Right atrium auricular region (tissue), 2 donors: ENCODE results near the gene SCAPER. TPM values are rescaled to one million over a fixed set of nuclear protein-coding genes. Genes with fewer than 3 reads are reported as not detected.
"Not testable (repeated sequence)": the region's sequence is repeated elsewhere in the genome, so short reads cannot be mapped to it uniquely, and the experiment has no call there.

ENCODE experiments used
- DNase-seq: peaks from one replicate; pipeline ENCODE4 v3.0.0-alpha.2; 2019; ENCODE audit warnings: low spot score
- H3K27ac ChIP-seq, 2 donors: fragments of 200-600 bp; sonication (generic); 1 replicate in 1 of 2; 2 replicates in 1 of 2; pipeline ENCODE4 v1.5.1; 2016 to 2019
- H3K27me3 ChIP-seq, 2 donors: fragments of 200-600 bp; sonication (generic); one replicate each; pipeline versions ENCODE4 v1.5.1 to v1.6.0; 2017 to 2019
- H3K36me3 ChIP-seq: fragments of 200-600 bp; sonication (generic); one replicate; pipeline ENCODE4 v1.5.1; 2016
- H3K4me1 ChIP-seq, 2 donors: fragments of 200-600 bp; sonication (generic); one replicate each; pipeline versions ENCODE4 v1.5.1 to v1.6.0; 2017 to 2019
- H3K4me3 ChIP-seq, 2 donors: fragments of 200-600 bp; sonication (generic); 1 replicate in 1 of 2; 2 replicates in 1 of 2; pipeline ENCODE4 v1.5.1; 2017 to 2019; ENCODE audit warnings: mild to moderate bottlenecking in 1 of 2, moderate library complexity in 1 of 2
- H3K9me3 ChIP-seq, 2 donors: fragments of 200-600 bp; sonication (generic); one replicate each; pipeline ENCODE4 v1.5.1; 2019
- CTCF ChIP-seq, 2 donors: fragments of 200-600 bp; sonication (generic); IDR thresholded peaks; one replicate each; pipeline ENCODE4 v1.5.1; 2019; ENCODE audit warnings: antibody characterized with exemption in 2 of 2
- microRNA-seq, 2 donors: library from miRNA; unstranded; fragments of <30 nt; microRNA quantifications; one replicate each; pipeline ENCODE4, GENCODE V29; 2016 to 2017; ENCODE audit warnings: borderline number of aligned reads in 2 of 2, borderline replicate concordance in 1 of 2
- total RNA-seq, 2 donors: library from RNA; depleted of rRNA; stranded (reverse); fragments of >200 nt; gene quantifications; one replicate each; pipeline ENCODE4 v1.1.0, GENCODE V29; 2016

Gene SCAPER
- total RNA-seq, 2 donors from 2014 or later = 20.5 to 52.3 TPM

DNA sequence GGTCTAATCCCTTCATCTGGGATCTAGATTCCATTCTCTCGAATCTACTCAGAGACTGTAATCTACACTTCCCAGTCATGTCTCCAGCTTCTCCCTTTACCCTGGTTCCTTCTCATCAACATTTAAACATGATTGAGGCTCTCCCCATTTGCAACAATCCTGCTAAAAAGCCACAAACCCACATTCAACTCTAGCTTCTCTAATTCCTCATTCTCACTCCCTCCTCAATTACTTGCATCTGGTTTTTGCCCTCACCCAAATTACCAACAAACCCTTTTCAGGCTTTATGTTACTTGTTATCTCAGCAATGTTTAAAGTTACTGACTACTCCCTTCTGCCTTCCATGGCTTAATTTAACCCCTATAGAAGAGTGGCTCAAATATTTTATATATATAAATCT lies 605.4 kb downstream of the SCAPER start:
- no peaks in the 10 kb centered on the region for H3K36me3 ChIP-seq
- no peak for TF ChIP-seq CTCF (IDR thresholded peaks at IDR 0.05)
- DNase-seq = no peak
- no peaks in the 10 kb centered on the region for H3K27me3 ChIP-seq
- H3K4me1 ChIP-seq = peaks cover 0 to 8% of the 10 kb centered on the region in 2 donors
- no peak overlapping the region for H3K27ac ChIP-seq
- H3K4me3 ChIP-seq = no peak overlapping the region
- no peaks in the 10 kb centered on the region for H3K9me3 ChIP-seq

GRCh38 chr15:76298986-76299385 lies 606.2 kb downstream of the SCAPER start:
- H3K4me3 ChIP-seq = no peak overlapping the region
- TF ChIP-seq CTCF (IDR thresholded peaks at IDR 0.05) = no peak
- H3K4me1 ChIP-seq = peaks cover 0 to 16% of the 10 kb centered on the region in 2 donors
- DNase-seq = no peak
- no peak overlapping the region for H3K27ac ChIP-seq
- H3K27me3 ChIP-seq = no peaks in the 10 kb centered on the region
- H3K9me3 ChIP-seq = no peaks in the 10 kb centered on the region
- H3K36me3 ChIP-seq = no peaks in the 10 kb centered on the region

GRCh38 chr15:76297951-76298350 lies 607.2 kb downstream of the SCAPER start:
- not testable (repeated sequence) for H3K27ac ChIP-seq, H3K36me3 ChIP-seq, DNase-seq, H3K9me3 ChIP-seq, H3K4me3 ChIP-seq, H3K27me3 ChIP-seq
- peaks cover 0 to 24% of the 10 kb centered on the region in 2 donors for H3K4me1 ChIP-seq

Small RNA genes within 50 kb of the gene (microRNA-seq; reads per million reads assigned to microRNA genes)
- gene MIR3713 = 0 reads per million in 2 donors

Other genes with a start within 250 kb of the SCAPER start
- 10 to 100 TPM; 20.9 to 39.9 TPM for gene RCN2, start 26.4 kb upstream of the SCAPER start, total RNA-seq
- 1 to 10 TPM; 1.9 to 2.3 TPM for gene PSTPIP1, start 89.8 kb upstream of the SCAPER start, total RNA-seq
- 100 to 1,000 TPM; 191 to 361 TPM for gene TSPAN3, start 165.8 kb upstream of the SCAPER start, total RNA-seq